IPS-NIHi7 (cell line): ENCODE data around the gene STOM.

ENCODE experiments used
- DNase-seq: peaks from one replicate; pipeline ENCODE4 v3.0.0; 2012; ENCODE audit warnings: mixed read lengths; ENCODE audit errors: extremely low spot score

The STOM gene

GRCh38 chr9:121349009-121349408 is 21.0 kb downstream of the STOM start:
- DNase-seq: no peak

- no peak for DNase-seq
Observed at GRCh38 chr9:121348221-121348620, 21.8 kb downstream of the STOM start.

GRCh38 chr9:121345070-121345469 is 25.0 kb downstream of the STOM start:
- no peak for DNase-seq

GRCh38 chr9:121344184-121344583 is 25.9 kb downstream of the STOM start:
- no peak for DNase-seq

- no peak for DNase-seq
Observed at GRCh38 chr9:121340676-121341392, 29.2 kb downstream of the STOM start.

DNA sequence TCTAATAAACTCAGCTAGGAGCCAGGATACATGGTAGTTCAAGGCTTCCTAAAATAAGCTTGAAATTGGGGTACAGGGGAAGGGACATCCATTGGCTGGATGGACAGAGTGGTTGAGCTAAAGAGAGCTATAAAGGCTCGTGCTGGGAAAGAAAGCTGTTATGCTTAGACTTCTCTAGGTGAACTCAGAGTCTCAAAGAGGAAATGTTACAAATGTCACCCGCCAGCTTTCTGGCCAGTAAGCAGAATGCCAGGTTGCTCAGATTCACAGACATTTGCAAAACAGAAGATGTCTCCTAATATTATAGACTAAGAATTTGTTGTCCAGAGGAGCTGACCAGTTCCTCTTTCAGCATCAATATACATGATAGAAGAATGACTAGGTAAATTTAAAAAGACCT is 30.6 kb downstream of the STOM start:
- no peak for DNase-seq

GRCh38 chr9:121336665-121337064 is 33.4 kb downstream of the STOM start:
- DNase-seq: no peak

DNA sequence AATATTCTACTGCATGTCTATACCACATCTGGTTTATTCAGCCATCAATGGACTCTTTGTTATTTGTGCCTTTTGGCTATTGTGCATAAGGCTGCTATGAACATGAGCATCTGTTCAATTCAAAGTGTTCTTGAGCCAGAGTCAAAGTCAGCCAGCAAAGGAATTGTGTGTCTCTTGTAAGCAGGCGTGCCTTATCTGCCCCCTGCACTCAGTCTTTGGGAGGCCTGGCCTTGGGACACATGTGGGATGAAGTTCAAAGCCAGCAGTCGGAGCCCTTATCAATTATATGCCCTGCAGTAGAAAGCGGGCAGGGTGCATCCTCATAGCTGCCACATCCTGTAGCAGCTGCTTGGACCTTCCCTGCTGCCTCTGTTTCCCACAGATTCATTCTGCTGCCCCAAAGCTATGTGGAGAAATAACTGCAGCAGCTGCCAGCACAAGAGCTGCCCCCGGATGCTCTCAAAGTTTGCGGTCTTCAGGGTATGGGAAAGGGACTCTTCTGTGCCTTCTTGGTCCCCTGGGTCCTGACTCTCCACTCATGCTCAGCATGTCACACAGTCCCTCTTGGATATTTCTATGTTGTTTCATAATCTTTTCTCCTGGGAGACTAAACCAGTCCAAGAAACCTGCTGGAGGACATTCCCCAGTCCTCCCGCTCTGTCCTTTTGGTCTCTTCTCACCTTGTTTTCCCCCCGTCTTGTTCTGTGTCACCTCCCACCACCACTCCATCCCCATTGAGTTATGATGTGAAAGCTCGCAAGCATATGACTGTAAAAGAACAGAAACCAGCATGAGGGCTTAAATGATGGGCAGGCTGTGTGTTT is 35.9 kb downstream of the STOM start:
- no peak for DNase-seq

DNA sequence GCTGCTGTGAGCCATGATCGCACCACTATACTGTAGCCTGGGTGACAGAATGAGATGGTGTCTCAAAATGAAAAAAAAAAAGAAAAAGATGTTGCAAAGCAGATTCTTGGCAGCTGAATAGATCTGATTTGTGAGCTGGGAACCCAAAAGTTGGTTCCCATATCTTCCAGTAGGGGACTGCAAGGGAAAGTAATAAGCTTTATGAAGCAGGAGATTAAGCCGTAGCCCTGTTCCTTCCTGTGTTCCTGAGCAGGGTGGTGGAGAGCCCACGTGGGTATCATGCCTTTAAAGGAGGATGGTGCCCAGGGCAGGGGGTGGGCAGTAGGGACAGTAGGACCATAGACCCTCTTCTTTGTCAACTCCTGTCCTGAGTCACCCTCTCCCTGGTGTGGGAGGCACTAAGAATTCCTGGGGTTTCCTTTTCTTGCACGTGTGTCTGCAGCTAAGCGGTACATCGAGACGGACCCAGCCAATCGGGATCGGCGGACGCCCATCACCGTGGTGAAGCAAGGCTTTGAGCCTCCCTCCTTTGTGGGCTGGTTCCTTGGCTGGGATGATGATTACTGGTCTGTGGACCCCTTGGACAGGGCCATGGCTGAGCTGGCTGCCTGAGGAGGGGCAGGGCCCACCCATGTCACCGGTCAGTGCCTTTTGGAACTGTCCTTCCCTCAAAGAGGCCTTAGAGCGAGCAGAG is 37.9 kb downstream of the STOM start:
- DNase-seq: no peak

DNA sequence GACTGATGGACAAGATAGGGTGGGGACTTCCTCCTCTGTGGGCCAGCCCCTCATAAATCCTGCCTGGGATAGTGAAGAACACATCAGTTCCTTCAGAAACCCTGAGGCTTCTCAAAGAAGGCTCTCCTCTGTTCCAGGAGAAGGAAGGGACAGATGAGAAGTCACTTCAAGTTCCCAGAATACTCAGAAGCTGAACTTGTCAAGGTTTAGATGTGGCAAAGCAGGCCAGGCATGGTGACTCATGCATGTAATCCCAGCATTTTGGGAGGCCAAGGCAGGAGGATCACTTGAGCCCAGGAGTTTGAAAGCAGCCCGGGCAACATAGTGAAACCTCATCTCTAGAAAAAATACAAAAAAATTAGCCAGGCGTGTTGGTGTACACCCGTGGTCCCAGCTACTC is 38.5 kb downstream of the STOM start:
- no peak for DNase-seq

GRCh38 chr9:121328876-121329681 is 41.0 kb downstream of the STOM start:
- DNase-seq: no peak

DNA sequence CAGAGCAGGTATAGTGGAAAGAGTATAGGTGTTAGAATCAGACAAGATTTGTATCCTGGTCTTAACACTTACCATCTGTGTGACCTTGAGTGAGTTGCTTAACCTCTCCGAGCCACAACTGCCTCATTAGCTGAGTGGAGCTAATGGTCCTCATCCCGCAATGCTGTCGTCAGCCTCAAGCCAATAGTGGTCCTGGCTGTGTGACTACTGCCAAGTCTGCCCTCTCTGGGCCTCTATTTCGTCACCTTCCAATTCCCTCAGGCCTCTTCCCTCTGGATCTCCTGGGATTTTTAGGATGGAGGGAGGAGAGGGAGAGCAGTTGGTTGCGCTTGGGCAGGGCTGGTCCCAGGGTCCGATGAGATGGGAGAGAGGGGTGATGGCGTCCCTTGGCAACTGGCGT is 41.6 kb downstream of the STOM start:
- DNase-seq: no peak

- DNase-seq: no peak
Observed at GRCh38 chr9:121326901-121327613, 43.0 kb downstream of the STOM start.

DNA sequence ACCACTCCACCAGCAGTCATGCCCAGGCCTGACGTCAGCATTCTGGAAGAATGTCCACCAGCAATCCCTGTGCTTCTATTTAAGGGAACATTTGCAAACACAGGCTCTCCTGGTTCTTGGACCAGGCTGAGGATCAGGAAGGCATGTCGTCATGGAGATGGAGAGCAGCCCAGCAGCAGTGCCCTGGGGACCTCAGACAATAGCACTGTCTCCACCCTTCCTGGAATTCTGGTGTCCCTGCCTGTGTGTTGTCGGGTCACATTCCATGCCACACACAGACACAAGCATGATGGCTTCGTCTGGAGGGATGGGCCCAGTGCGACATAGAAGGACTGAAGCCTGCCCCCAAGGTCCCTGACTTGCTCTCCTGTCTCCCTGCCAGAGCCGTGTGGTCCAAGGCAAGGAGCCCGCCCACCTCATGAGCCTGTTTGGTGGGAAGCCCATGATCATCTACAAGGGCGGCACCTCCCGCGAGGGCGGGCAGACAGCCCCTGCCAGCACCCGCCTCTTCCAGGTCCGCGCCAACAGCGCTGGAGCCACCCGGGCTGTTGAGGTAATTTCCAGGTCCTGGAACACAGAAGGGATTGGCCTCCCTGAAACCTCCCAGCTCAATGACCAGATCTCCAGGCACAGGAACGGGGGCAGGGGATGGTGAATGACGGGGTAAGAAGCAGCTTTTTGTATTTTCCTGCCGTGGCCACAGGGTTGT is 43.8 kb downstream of the STOM start:
- no peak for DNase-seq

- no peak for DNase-seq
Observed at GRCh38 chr9:121325387-121325786, 44.7 kb downstream of the STOM start.

DNA sequence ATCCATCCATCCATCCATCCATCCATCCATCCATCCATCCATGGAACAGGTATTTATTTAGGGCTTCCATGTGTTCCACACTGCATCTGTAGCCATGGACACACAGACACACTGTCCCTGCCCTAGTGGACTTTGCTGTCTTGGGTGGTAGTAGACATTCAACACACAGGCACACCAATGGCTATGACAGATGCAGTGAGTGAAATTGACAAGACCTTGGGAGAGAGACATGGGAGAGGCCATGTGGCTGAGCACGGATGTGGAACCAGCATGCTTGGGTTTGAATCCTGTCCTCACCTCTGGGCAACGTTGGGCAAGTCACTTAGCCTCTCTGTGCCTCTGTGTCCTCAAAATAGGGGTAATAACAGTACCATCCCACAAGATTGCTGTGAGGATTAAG is 45.3 kb downstream of the STOM start:
- DNase-seq: no peak

GRCh38 chr9:121324316-121324715 is 45.7 kb downstream of the STOM start:
- no peak for DNase-seq

DNA sequence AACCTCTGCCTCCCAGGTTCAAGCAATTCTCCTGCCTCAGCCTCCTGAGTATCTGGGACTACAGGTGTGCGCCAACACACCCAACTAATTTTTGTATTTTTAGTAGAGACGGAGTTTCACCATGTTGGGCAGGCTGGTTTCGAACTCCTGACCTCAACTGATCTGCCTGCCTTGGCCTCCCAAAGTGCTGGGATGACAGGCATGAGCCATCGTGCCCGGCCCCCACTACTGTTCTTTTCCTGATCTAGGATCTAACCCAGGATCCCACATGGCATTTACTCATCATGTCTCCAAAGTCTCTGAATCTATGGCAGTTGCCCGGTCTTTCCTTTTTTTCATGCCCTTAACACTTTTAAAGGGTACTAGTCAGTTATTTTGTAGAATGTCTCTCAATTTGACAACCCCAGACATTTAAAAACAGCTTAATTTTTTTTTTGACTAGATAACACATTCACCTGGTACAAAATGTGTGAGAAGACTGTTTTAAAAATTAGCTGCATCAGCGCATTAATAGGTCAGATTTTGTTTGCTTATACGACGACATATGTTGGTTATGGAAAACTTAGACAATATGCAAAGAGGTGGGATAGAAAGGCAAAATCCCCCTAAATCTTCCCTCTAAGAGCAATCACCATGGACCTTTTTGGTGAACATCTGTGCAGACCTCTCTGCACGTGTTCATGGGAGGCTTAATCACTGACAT is 46.5 kb downstream of the STOM start:
- DNase-seq: no peak

- DNase-seq: no peak
Observed at GRCh38 chr9:121322737-121323448, 47.2 kb downstream of the STOM start.
